ENCODE measurements around the gene NUMBL.

GRCh38 chr19:40685563-40685962 lies 4.9 kb downstream of the NUMBL start:
- TF ChIP-seq CTCF (conservative IDR thresholded peaks at IDR 0.05; ENCODE audit: low read depth, low read length) (no peak), EZH2 (IDR thresholded peaks at IDR 0.05; ENCODE audit: low read length, unreplicated experiment) (no peak), EZH2phosphoT487 (IDR thresholded peaks at IDR 0.05; ENCODE audit: borderline replicate concordance, low read length) (no peak)

Data from PC-3 (cell line).